GM19468 (cell line): ENCODE measurements around the gene ERCC2.

Experiments
- ATAC-seq: cut with Tn5 transposase; IDR thresholded peaks from one replicate; pipeline ENCODE4 v1.9.1; 2021; ENCODE audit warnings: mild to moderate bottlenecking, moderate library complexity, moderate number of reproducible peaks; ENCODE audit not compliant: unreplicated experiment; ENCODE audit errors: extremely low read depth

Gene ERCC2

GRCh38 chr19:45402298-45403061 is 32.1 kb upstream of the ERCC2 start:
- no peak for ATAC-seq

- no peak for ATAC-seq
Observed at GRCh38 chr19:45401815-45402214, 31.4 kb upstream of the ERCC2 start.

DNA sequence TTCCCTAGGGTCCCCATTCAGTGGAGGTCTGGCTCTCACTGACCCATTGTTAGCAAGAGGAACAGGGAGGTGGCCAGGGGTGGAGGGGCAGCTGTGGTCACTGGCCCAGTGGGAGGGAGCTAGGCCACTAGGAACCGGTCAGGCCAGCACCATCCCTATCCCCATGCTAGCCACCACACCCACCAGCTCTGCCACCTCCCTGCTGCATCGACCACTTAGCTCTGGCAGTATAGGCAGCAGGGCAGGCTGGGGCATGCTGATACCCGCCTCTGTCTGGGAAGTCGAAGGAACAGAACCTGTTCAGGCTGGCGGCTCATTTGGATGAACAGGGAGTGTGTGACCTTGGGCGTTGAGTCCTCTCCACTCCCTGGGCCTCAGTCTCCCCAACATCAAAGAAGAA is 29.8 kb upstream of the ERCC2 start:
- no peak for ATAC-seq

DNA sequence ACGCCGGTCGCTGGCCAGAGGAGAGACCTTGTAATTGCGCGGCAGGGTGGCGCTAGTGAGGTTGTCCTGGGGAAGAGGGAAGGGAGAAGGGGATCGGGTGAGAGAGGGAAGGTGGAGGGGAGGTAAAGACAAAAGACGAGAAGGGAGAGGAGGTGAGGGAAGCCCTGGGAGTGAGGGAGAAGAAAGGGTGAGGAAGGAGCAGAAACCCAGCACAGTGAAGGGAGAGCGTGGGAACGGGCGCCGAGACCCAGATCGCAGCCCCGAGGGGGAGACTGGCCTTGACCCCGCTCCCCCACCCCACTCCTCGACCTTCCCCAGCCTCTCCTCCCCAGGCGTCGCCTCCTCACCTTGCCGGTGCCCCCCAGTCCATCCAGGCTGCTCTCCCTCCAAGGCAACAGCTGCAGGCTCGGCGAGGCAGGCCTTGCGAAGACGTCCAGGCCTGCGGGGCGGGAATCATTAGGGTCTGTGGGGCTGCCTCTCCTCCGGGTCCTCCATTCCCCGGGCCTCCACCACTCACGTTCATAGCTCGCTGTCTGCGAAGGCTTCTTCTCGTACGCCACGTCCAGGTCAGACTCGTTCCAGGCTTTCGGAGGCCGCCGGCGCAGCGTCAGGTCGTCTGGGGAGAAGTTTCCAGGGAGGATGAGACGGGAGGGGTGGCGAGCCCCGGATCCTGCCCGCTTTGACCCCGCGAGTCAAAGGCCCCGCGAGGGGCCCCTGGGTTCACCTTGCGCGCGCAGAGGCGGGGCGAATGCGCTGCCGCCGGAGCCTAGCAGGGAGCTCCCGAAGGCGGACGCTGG is 25.6 kb upstream of the ERCC2 start:
- ATAC-seq, result no peak

- no peak for ATAC-seq
Observed at GRCh38 chr19:45391871-45392665, 21.7 kb upstream of the ERCC2 start.

DNA sequence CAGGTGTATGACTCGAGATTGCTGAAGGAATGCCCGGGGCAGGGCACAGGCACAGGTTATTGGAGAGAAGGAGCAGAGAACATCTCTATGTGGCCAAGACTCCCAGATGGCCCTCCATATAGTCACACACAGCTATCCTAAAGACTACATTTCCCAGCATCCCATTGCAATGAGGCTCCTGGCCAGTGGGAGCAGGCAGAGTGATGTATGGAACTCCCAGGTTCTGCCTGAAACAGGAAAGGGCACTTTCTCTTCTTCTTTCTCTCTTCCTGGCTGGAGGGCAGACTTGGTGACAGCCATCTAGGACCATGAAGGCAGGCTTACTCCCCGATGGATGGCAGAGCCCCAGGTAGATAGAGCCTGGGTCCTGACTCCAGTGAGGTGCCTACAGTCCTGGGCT is 21.0 kb upstream of the ERCC2 start:
- ATAC-seq, result no peak

GRCh38 chr19:45385392-45386221 is 15.2 kb upstream of the ERCC2 start:
- ATAC-seq, result no peak

GRCh38 chr19:45382426-45382825 is 12.1 kb upstream of the ERCC2 start:
- ATAC-seq, result no peak

GRCh38 chr19:45380107-45380506 is 9.7 kb upstream of the ERCC2 start:
- no peak for ATAC-seq

DNA sequence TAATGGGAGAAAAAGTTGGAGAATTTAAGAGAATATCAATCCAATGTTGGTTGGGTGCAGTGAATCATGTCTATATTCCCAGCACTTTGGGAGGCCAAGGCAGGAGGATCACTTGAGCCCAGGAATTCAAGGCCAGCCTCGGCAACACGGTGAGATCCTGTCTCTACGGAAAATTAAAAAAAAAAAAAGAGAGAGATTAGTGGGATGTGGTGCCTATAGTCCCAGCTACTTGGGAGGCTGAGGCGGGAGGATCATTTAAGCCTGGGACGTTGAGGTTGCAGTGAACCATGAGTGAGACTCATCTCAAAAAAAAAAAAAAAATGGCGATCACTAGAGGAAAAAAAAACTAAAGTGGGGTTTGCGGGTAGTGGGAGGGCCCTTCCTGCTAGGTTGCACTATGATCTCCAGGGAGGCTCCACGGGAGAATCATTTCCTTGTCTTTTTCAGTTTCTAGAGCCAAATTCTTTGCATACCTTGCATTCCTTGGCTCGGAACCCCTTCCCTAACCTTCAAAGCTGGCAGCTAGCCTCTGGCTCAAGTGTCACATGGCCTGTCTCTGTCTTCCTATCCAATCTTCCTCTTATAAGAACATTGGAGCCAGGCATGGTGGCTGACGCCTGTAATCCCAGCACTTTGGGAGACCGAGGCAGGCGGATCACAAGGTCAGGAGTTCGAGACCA is 5.8 kb upstream of the ERCC2 start:
- no peak for ATAC-seq

DNA sequence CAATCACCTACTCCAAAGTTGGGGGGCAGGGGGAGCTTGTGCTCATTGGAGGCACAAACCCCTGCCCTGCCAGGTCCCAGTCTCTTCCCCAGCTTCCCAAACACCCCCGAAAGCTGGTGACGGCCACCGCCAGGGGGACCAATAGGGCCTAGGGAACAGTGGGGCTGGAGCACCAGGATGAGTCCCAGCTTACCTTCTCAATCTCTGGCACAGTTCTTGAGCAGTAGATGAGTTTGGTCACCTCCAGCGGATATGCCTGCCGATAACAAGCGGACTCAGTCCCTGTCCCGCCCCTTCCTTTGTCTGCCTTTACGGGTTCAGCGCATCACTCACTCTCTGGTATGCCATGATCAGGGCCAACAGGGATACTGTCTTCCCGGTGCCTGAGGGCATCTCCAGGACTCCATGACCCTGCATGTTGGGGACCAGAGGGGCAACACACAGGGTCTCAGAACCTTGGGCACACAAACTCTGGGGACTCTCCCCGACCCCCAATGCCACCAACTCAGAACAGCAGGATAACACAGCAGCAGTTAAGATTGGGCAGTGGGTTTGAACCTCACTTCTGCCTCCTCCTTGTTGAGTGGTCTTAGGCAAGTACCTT is 1.5 kb downstream of the ERCC2 start:
- no peak for ATAC-seq

- ATAC-seq, result no peak
Observed at GRCh38 chr19:45368127-45368526, 2.2 kb downstream of the ERCC2 start.

GRCh38 chr19:45364696-45365095 is 5.7 kb downstream of the ERCC2 start:
- ATAC-seq, result no peak

DNA sequence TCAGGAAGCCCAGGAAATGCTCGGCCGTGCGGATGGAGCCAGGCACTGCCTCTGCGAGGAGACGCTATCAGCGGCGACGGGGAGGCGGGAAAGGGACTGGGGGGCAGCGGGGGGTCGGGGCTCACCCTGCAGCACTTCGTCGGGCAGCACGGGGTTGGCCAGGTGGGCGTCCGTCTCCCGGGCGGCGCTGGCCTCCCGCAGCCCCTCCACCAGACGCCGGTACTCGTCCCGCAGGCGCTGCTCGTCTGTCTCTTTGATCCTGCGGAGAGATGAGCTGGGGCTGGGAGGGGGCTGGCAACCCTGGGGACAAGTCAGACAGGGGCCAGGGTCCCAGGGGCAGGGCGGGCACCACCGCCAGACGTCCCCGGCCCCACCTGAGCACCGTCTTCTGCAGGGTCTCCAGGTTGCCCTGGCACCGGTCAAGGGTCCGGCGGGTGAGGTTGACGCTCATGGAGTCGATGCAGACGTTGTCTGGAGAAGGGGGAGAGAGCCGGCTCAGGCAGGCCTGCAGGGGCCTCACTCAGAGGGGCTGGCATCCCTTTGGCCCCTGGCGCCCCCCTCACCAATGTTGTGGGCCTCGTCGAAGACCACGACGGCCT is 6.4 kb downstream of the ERCC2 start:
- ATAC-seq, result no peak

GRCh38 chr19:45362291-45362690 is 8.1 kb downstream of the ERCC2 start:
- ATAC-seq, result no peak

DNA sequence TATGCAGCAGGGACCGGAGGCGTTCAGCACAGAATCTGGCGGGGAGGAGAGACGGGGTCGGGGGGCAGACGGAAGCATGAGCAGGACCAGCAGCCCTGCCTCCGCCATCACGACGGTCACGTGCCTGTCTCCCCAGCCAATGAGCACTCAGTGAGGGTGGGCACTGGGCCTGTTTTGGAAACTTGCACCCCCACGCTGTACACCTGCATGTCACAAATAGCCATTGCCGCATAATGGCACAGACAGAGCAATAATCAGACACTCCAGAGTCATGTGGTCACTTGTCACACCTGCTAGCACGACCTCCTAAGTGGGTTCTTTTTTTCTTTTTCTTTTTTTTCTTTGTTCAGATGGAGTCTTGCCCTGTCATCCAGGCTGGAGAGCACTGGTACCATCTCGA is 8.8 kb downstream of the ERCC2 start:
- no peak for ATAC-seq

- ATAC-seq, result no peak
Observed at GRCh38 chr19:45358213-45358792, 12.1 kb downstream of the ERCC2 start.

DNA sequence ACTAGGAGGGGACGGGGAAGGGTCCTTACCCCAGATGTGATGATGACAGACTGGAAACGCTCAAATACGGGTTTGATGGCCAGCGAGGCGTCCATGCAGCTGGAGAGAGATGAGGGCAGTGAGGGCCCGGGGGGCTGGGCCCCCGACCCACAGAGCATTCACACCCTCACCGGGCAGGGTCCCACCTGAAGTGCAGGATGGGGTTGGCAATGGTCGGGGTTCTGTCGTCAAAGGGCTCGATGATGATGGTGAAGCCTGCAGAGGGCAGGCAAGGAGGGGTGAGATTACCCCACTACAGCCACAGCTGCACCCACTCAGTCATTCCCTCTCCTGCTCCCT is 13.0 kb downstream of the ERCC2 start:
- no peak for ATAC-seq
